ENCODE measurements around the gene BACH2. TPM values are rescaled to one million over a fixed set of nuclear protein-coding genes. Genes with fewer than 3 reads are reported as not detected.

BACH2 gene
- polyA plus RNA-seq, 1 donor from 2014 or later: 45.5 TPM

GRCh38 chr6:90169374-90169773, 127.3 kb downstream of the BACH2 start:
- Histone ChIP-seq H4K20me1 (ENCODE audit: insufficient read depth) (no peaks in the 10 kb centered on the region), H3F3A (ENCODE audit: insufficient read depth, low read length, poor library complexity, severe bottlenecking) (no peaks in the 10 kb centered on the region), H3K9me2 (ENCODE audit: insufficient read depth, low read length) (no peaks in the 10 kb centered on the region), H3K4me3 (ENCODE audit: low read length) (no peak overlapping the region), H3K79me2 (replicated peaks; ENCODE audit: insufficient read depth, low read length) (peaks cover 5% of the 10 kb centered on the region), H3K27me3 (ENCODE audit: insufficient read depth, low read depth, low read length) (no peaks in the 10 kb centered on the region), H3K27ac (ENCODE audit: low read length) (no peak overlapping the region), H3K36me3 (ENCODE audit: insufficient read depth, low read length) (peaks cover 7% of the 10 kb centered on the region), H3K4me2 (ENCODE audit: low read length) (no peak overlapping the region), H3K9ac (ENCODE audit: low read length) (no peak overlapping the region), H2AFZ (ENCODE audit: low read depth, low read length) (no peak overlapping the region), H3K9me3 (ENCODE audit: low read length) (no peaks in the 10 kb centered on the region)
- no peak for TF ChIP-seq CTCF (IDR thresholded peaks at IDR 0.05; ENCODE audit: poor library complexity, severe bottlenecking)
- TF ChIP-seq POLR2AphosphoS5 (IDR thresholded peaks at IDR 0.05): no peak
- TF ChIP-seq EZH2 (IDR thresholded peaks at IDR 0.05; ENCODE audit: borderline replicate concordance, insufficient read depth, low read length, poor library complexity, severe bottlenecking): no peak
- TF ChIP-seq MXI1 (conservative IDR thresholded peaks at IDR 0.05; ENCODE audit: poor library complexity, severe bottlenecking): no peak
- TF ChIP-seq SMC3 (conservative IDR thresholded peaks at IDR 0.05; ENCODE audit: poor library complexity): no peak
- TF ChIP-seq RAD21 (conservative IDR thresholded peaks at IDR 0.05): no peak
- no peak for TF ChIP-seq EP300 (conservative IDR thresholded peaks at IDR 0.05; ENCODE audit: poor library complexity, severe bottlenecking)
- no peak for TF ChIP-seq TAF1 (IDR thresholded peaks at IDR 0.05; ENCODE audit: low read depth)
- TF ChIP-seq, protein P1, sequence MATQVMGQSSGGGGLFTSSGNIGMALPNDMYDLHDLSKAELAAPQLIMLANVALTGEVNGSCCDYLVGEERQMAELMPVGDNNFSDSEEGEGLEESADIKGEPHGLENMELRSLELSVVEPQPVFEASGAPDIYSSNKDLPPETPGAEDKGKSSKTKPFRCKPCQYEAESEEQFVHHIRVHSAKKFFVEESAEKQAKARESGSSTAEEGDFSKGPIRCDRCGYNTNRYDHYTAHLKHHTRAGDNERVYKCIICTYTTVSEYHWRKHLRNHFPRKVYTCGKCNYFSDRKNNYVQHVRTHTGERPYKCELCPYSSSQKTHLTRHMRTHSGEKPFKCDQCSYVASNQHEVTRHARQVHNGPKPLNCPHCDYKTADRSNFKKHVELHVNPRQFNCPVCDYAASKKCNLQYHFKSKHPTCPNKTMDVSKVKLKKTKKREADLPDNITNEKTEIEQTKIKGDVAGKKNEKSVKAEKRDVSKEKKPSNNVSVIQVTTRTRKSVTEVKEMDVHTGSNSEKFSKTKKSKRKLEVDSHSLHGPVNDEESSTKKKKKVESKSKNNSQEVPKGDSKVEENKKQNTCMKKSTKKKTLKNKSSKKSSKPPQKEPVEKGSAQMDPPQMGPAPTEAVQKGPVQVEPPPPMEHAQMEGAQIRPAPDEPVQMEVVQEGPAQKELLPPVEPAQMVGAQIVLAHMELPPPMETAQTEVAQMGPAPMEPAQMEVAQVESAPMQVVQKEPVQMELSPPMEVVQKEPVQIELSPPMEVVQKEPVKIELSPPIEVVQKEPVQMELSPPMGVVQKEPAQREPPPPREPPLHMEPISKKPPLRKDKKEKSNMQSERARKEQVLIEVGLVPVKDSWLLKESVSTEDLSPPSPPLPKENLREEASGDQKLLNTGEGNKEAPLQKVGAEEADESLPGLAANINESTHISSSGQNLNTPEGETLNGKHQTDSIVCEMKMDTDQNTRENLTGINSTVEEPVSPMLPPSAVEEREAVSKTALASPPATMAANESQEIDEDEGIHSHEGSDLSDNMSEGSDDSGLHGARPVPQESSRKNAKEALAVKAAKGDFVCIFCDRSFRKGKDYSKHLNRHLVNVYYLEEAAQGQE (IDR thresholded peaks at IDR 0.05; ENCODE audit: borderline replicate concordance): no peak

- H2AFZ ChIP-seq (ENCODE audit: low read depth, low read length): no peak overlapping the region
- no peaks in the 10 kb centered on the region for H3K9me2 ChIP-seq (ENCODE audit: insufficient read depth, low read length)
- no peak overlapping the region for H3K4me2 ChIP-seq (ENCODE audit: low read length)
- peaks cover 7% of the 10 kb centered on the region for H3K36me3 ChIP-seq (ENCODE audit: insufficient read depth, low read length)
- no peaks in the 10 kb centered on the region for H3F3A ChIP-seq (ENCODE audit: insufficient read depth, low read length, poor library complexity, severe bottlenecking)
- no peaks in the 10 kb centered on the region for H3K9me3 ChIP-seq (ENCODE audit: low read length)
- TF ChIP-seq CTCF (IDR thresholded peaks at IDR 0.05; ENCODE audit: poor library complexity, severe bottlenecking) (no peak), SMC3 (conservative IDR thresholded peaks at IDR 0.05; ENCODE audit: poor library complexity) (no peak), EP300 (conservative IDR thresholded peaks at IDR 0.05; ENCODE audit: poor library complexity, severe bottlenecking) (no peak), TAF1 (IDR thresholded peaks at IDR 0.05; ENCODE audit: low read depth) (no peak), RAD21 (conservative IDR thresholded peaks at IDR 0.05) (no peak), EZH2 (IDR thresholded peaks at IDR 0.05; ENCODE audit: borderline replicate concordance, insufficient read depth, low read length, poor library complexity, severe bottlenecking) (no peak), POLR2AphosphoS5 (IDR thresholded peaks at IDR 0.05) (no peak), MXI1 (conservative IDR thresholded peaks at IDR 0.05; ENCODE audit: poor library complexity, severe bottlenecking) (no peak)
- TF ChIP-seq, protein P1 (IDR thresholded peaks at IDR 0.05; ENCODE audit: borderline replicate concordance): no peak
- no peaks in the 10 kb centered on the region for H3K27me3 ChIP-seq (ENCODE audit: insufficient read depth, low read depth, low read length)
- H3K4me3 ChIP-seq (ENCODE audit: low read length): no peak overlapping the region
- no peak overlapping the region for H3K27ac ChIP-seq (ENCODE audit: low read length)
- no peak overlapping the region for H3K9ac ChIP-seq (ENCODE audit: low read length)
- H4K20me1 ChIP-seq (ENCODE audit: insufficient read depth): no peaks in the 10 kb centered on the region
- peaks cover under 1% of the 10 kb centered on the region for H3K79me2 ChIP-seq (replicated peaks; ENCODE audit: insufficient read depth, low read length)
Measured at GRCh38 chr6:90168693-90169131, 127.9 kb downstream of the BACH2 start.
